ENCODE results near the gene CCT8L2.
"Not testable (repeated sequence)": the region's sequence is repeated elsewhere in the genome, so short reads cannot be mapped to it uniquely, and the experiment has no call there.

Gene CCT8L2

GRCh38 chr22:16559996-16560395 is 32.6 kb downstream of the CCT8L2 start:
- in situ Hi-C loops (cut with MboI; ENCODE audit: low sequenced_read_pairs), result not testable (repeated sequence)

- in situ Hi-C loops (cut with MboI; ENCODE audit: low sequenced_read_pairs), result no loop called here
These were observed 33.3 kb downstream of the CCT8L2 start for GRCh38 chr22:16559056-16559955.

- in situ Hi-C loops (cut with MboI; ENCODE audit: low sequenced_read_pairs), result not testable (repeated sequence)
These were observed 34.1 kb downstream of the CCT8L2 start for GRCh38 chr22:16558376-16558945.

- in situ Hi-C loops (cut with MboI; ENCODE audit: low sequenced_read_pairs), result not testable (repeated sequence)
These were observed 35.1 kb downstream of the CCT8L2 start for GRCh38 chr22:16557511-16557910.

GRCh38 chr22:16555077-16555994 is 37.3 kb downstream of the CCT8L2 start:
- in situ Hi-C loops (cut with MboI; ENCODE audit: low sequenced_read_pairs), result not testable (repeated sequence)

- in situ Hi-C loops (cut with MboI; ENCODE audit: low sequenced_read_pairs), result not testable (repeated sequence)
These were observed 49.3 kb downstream of the CCT8L2 start for GRCh38 chr22:16543310-16543709.
